Measurements from ENCODE around the gene TMEM72. TPM values are rescaled to one million over a fixed set of nuclear protein-coding genes. Genes with fewer than 3 reads are reported as not detected.

The TMEM72 gene
- total and polyA plus RNA-seq, 2 of the 13 experiments (the other 11 are each of a cell fraction or from before 2014, with no cell fraction given), result 0.04 TPM; not detected in 1

GRCh38 chr10:44921506-44921905 is 10.4 kb downstream of the TMEM72 start:
- Histone ChIP-seq H2AFZ (ENCODE audit: low read length) (no peak overlapping the region), H3K36me3 (replicated peaks in 1 of 2; ENCODE audit: control insufficient read depth in 1 of 2, insufficient read depth in 2 of 2, low read length in 2 of 2) (no peaks in the 10 kb centered on the region), H3K4me3 (replicated peaks in 1 of 3; ENCODE audit: insufficient read depth in 1 of 3, low read depth in 2 of 3, low read length in 3 of 3) (no peak overlapping the region), H3K27me3 (ENCODE audit: control insufficient read depth in 1 of 2, insufficient read depth in 2 of 2, low read length in 2 of 2) (peaks cover 3 to 5% of the 10 kb centered on the region in 2 experiments; a peak in 2 of 5 replicates), H3K4me2 (ENCODE audit: low read depth, low read length) (no peak overlapping the region), H3K27ac (ENCODE audit: extremely low read length, insufficient read depth, low read length) (no peak overlapping the region), H3K79me2 (ENCODE audit: insufficient read depth, low read length) (no peaks in the 10 kb centered on the region), H3K9me3 (ENCODE audit: low read length) (no peaks in the 10 kb centered on the region; the same call in 1 of the 2 replicates), H4K20me1 (ENCODE audit: insufficient read depth, low read length) (no peaks in the 10 kb centered on the region), H3K4me1 (ENCODE audit: insufficient read depth, low read length) (peaks cover 21% of the 10 kb centered on the region), H3K9ac (ENCODE audit: insufficient read depth, low read depth, low read length) (no peak overlapping the region)
- POLR2A ChIA-PET, result no interaction called here
- BruUV-seq (replicated peaks), result no TSS peak
- WGBS (ENCODE audit: low lambda C conversion rate), result 17% methylated on average over 1 of the region's 3 CpGs
- no peak for DNase-seq (ENCODE audit: low spot score)
- TF ChIP-seq HNRNPUL1 (IDR thresholded peaks at IDR 0.05; ENCODE audit: low read depth, low read length), result no peak
- no peak for TF ChIP-seq XRCC5 (optimal IDR thresholded peaks at IDR 0.05; ENCODE audit: low read length)
- TF ChIP-seq ZNF740 (CRISPR knock-in tag; IDR thresholded peaks at IDR 0.05), result no peak
- TF ChIP-seq KLF12 (CRISPR knock-in tag; IDR thresholded peaks at IDR 0.05; ENCODE audit: borderline replicate concordance), result no peak
- TF ChIP-seq SIN3B (IDR thresholded peaks at IDR 0.05; ENCODE audit: low read length), result no peak
- TF ChIP-seq AFF4 (CRISPR knock-in tag; IDR thresholded peaks at IDR 0.05), result no peak
- no peak for TF ChIP-seq GABPA (IDR thresholded peaks at IDR 0.05; ENCODE audit: low read depth, low read length)
- TF ChIP-seq GABPA (CRISPR knock-in tag; IDR thresholded peaks at IDR 0.05; ENCODE audit: low read depth), result no peak
- TF ChIP-seq ZMYM4 (CRISPR knock-in tag; IDR thresholded peaks at IDR 0.05), result no peak
- no peak for TF ChIP-seq GRHL1 (CRISPR knock-in tag; conservative IDR thresholded peaks at IDR 0.05)
- TF ChIP-seq ZNF580 (CRISPR knock-in tag; IDR thresholded peaks at IDR 0.05; ENCODE audit: borderline replicate concordance, low read depth), result no peak
- no peak for TF ChIP-seq JDP2 (CRISPR knock-in tag; IDR thresholded peaks at IDR 0.05; ENCODE audit: borderline replicate concordance)
- TF ChIP-seq ZNF260 (CRISPR knock-in tag; IDR thresholded peaks at IDR 0.05; ENCODE audit: borderline replicate concordance, low read depth), result no peak
- TF ChIP-seq TARDBP (CRISPR knock-in tag; IDR thresholded peaks at IDR 0.05), result no peak
- ATAC-seq, result no peak
- FAIRE-seq, result no peak
- intact Hi-C loops (cut with micrococcal nuclease; ENCODE audit: unreplicated experiment), result no loop called here
- in situ Hi-C loops (cut with HindIII; ENCODE audit: extremely low pct_ligation_motif_present, low pct_unique_long_range_greater_than_20kb), result no loop called here
- CTCF ChIA-PET (ENCODE audit: low intra/inter-chr PET ratio, low total read pairs), result no interaction called here
